RWPE2 (cell line): Measurements from ENCODE around the gene PLA2G2D.
A peak's percentile ranks its signal among the peaks of the same experiment; 100 is the strongest.

Experiments used
- ATAC-seq: fragments of 200-7000 bp; cut with Tn5 transposase; 3 replicates; pipeline ENCODE4 v1.9.1; 2021; ENCODE audit warnings: low read depth
- DNase-seq: peaks from one replicate; pipeline ENCODE4 v3.0.0-alpha.2; 2020; ENCODE audit warnings: low spot score
- H3K27ac ChIP-seq: fragments of 450-650 bp; 2 replicates; pipeline ENCODE4 v1.5.1; 2017; ENCODE audit warnings: mild to moderate bottlenecking; ENCODE audit not compliant: poor library complexity, severe bottlenecking
- H3K27me3 ChIP-seq: fragments of 250-450 bp; sonication (Bioruptor Pico); 2 replicates; pipeline ENCODE4 v1.5.1; 2021; ENCODE audit warnings: mild to moderate bottlenecking, moderate library complexity; ENCODE audit not compliant: insufficient read depth, poor library complexity, severe bottlenecking
- H3K36me3 ChIP-seq: fragments of 250-450 bp; sonication (Bioruptor Pico); 2 replicates; pipeline ENCODE4 v1.5.1; 2020; ENCODE audit warnings: low read depth, mild to moderate bottlenecking, moderate library complexity
- H3K4me1 ChIP-seq: fragments of 250-450 bp; sonication (Bioruptor Pico); 2 replicates; pipeline ENCODE4 v1.5.1; 2021; ENCODE audit warnings: mild to moderate bottlenecking, moderate library complexity; ENCODE audit not compliant: insufficient read depth, poor library complexity, severe bottlenecking
- H3K4me3 ChIP-seq: fragments of 250-450 bp; sonication (Bioruptor Pico); 2 replicates; pipeline ENCODE4 v1.5.1; 2021; ENCODE audit warnings: mild to moderate bottlenecking, moderate library complexity; ENCODE audit not compliant: severe bottlenecking
- H3K9me3 ChIP-seq: fragments of 250-450 bp; sonication (Bioruptor Pico); 2 replicates; pipeline ENCODE4 v1.5.1; 2021; ENCODE audit warnings: mild to moderate bottlenecking, moderate library complexity; ENCODE audit not compliant: severe bottlenecking
- CTCF ChIP-seq: fragments of 450-650 bp; IDR thresholded peaks from one replicate; pipeline ENCODE4 v1.5.1; 2017; ENCODE audit warnings: mild to moderate bottlenecking, moderate library complexity; ENCODE audit not compliant: poor library complexity, severe bottlenecking

PLA2G2D gene

GRCh38 chr1:20150326-20150705, 31.0 kb upstream of the PLA2G2D start:
- Histone ChIP-seq H3K4me1 (no peaks in the 10 kb centered on the region), H3K27me3 (no peaks in the 10 kb centered on the region), H3K4me3 (no peak overlapping the region), H3K9me3 (no peaks in the 10 kb centered on the region), H3K27ac (no peak overlapping the region), H3K36me3 (no peaks in the 10 kb centered on the region)
- DNase-seq (peak; percentile 35), ATAC-seq (no peak)
- no peak for TF ChIP-seq CTCF

GRCh38 chr1:20149601-20150325, 30.4 kb upstream of the PLA2G2D start:
- DNase-seq, result no peak
- no peaks in the 10 kb centered on the region for H3K36me3 ChIP-seq
- TF ChIP-seq CTCF, result no peak
- no peaks in the 10 kb centered on the region for H3K4me1 ChIP-seq
- no peaks in the 10 kb centered on the region for H3K27me3 ChIP-seq
- ATAC-seq, result no peak
- no peaks in the 10 kb centered on the region for H3K9me3 ChIP-seq
- no peak overlapping the region for H3K27ac ChIP-seq
- H3K4me3 ChIP-seq, result no peak overlapping the region

GRCh38 chr1:20148571-20149500, 29.5 kb upstream of the PLA2G2D start:
- no peak for ATAC-seq
- Histone ChIP-seq H3K4me1 (no peaks in the 10 kb centered on the region), H3K4me3 (no peak overlapping the region), H3K27me3 (no peaks in the 10 kb centered on the region), H3K9me3 (no peaks in the 10 kb centered on the region), H3K36me3 (no peaks in the 10 kb centered on the region), H3K27ac (no peak overlapping the region)
- no peak for TF ChIP-seq CTCF
- peak; percentile 38 for DNase-seq

GRCh38 chr1:20147846-20148570, 28.7 kb upstream of the PLA2G2D start:
- no peak for ATAC-seq
- Histone ChIP-seq H3K9me3 (no peaks in the 10 kb centered on the region), H3K27me3 (no peaks in the 10 kb centered on the region), H3K4me1 (no peaks in the 10 kb centered on the region), H3K36me3 (no peaks in the 10 kb centered on the region), H3K4me3 (no peak overlapping the region), H3K27ac (no peak overlapping the region)
- no peak for TF ChIP-seq CTCF
- DNase-seq, result peak; percentile 48
